Measurements from ENCODE around the gene SUCO.

- TF ChIP-seq, protein P1, sequence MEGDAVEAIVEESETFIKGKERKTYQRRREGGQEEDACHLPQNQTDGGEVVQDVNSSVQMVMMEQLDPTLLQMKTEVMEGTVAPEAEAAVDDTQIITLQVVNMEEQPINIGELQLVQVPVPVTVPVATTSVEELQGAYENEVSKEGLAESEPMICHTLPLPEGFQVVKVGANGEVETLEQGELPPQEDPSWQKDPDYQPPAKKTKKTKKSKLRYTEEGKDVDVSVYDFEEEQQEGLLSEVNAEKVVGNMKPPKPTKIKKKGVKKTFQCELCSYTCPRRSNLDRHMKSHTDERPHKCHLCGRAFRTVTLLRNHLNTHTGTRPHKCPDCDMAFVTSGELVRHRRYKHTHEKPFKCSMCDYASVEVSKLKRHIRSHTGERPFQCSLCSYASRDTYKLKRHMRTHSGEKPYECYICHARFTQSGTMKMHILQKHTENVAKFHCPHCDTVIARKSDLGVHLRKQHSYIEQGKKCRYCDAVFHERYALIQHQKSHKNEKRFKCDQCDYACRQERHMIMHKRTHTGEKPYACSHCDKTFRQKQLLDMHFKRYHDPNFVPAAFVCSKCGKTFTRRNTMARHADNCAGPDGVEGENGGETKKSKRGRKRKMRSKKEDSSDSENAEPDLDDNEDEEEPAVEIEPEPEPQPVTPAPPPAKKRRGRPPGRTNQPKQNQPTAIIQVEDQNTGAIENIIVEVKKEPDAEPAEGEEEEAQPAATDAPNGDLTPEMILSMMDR (IDR thresholded peaks at IDR 0.05) = no peak
- TF ChIP-seq POLR2A (IDR thresholded peaks at IDR 0.05) = no peak
These were observed 69.8 kb downstream of the SUCO start for GRCh38 chr1:172602706-172603105.
